PC-9 (cell line): ENCODE data around the gene PDHX. TPM values are rescaled to one million over a fixed set of nuclear protein-coding genes. Genes with fewer than 3 reads are reported as not detected.

Experiments used
- BruUV-seq: library from RNA; stranded (reverse); fragments of 400-500 nt; replicated peaks from 2 replicates; lab custom pipeline; 2021; lab: Mats Ljungman, UMichigan
- CTCF ChIA-PET: fragments of 300-600 bp; sonication (Branson Sonifier 250); formaldehyde crosslinking; loops from one replicate; lab custom pipeline; 2022; ENCODE audit warnings: antibody characterized with exemption; lab: Charles Lee
- POLR2A ChIA-PET: fragments of 300-600 bp; sonication (Branson Sonifier 250); formaldehyde crosslinking; loops from one replicate; lab custom pipeline; 2022; ENCODE audit warnings: antibody characterized with exemption; ENCODE audit not compliant: unreplicated experiment; lab: Charles Lee
- DNase-seq, 2 experiments: peaks; one replicate each; pipeline versions ENCODE4 v3.0.0 to v3.0.0-alpha.2; 2015 to 2022; ENCODE audit warnings: mixed read lengths in 1 of 2
- H2AFZ ChIP-seq: fragments of 200-600 bp; sonication (generic); 2 replicates; pipeline ENCODE4 v1.8.1; 2017; ENCODE audit warnings: antibody characterized with exemption
- H3F3A ChIP-seq: fragments of 200-600 bp; sonication (generic); 2 replicates; pipeline ENCODE4 v1.8.1; 2017; ENCODE audit warnings: antibody characterized with exemption, mild to moderate bottlenecking, low read depth; ENCODE audit not compliant: insufficient read depth
- H3K27ac ChIP-seq: fragments of 200-600 bp; sonication (generic); 2 replicates; pipeline ENCODE4 v1.6.1; 2016; ENCODE audit warnings: mixed run types
- H3K27me3 ChIP-seq: fragments of 200-600 bp; sonication (generic); 2 replicates; pipeline ENCODE4 v1.6.1; 2016; ENCODE audit warnings: low read depth, mixed run types; ENCODE audit not compliant: insufficient read depth
- H3K36me3 ChIP-seq: fragments of 200-600 bp; sonication (generic); 2 replicates; pipeline ENCODE4 v1.6.1; 2016; ENCODE audit warnings: low read depth, mixed run types
- H3K4me1 ChIP-seq: fragments of 200-600 bp; sonication (generic); replicated peaks from 2 replicates; pipeline ENCODE4 v1.6.1; 2016; ENCODE audit warnings: mixed run types; ENCODE audit not compliant: insufficient read depth
- H3K4me2 ChIP-seq: fragments of 200-600 bp; sonication (generic); 2 replicates; pipeline ENCODE4 v1.6.1; 2017; ENCODE audit warnings: mixed run types
- H3K4me3 ChIP-seq: fragments of 200-600 bp; sonication (generic); 2 replicates; pipeline ENCODE4 v1.6.1; 2016; ENCODE audit warnings: mixed run types
- H3K79me2 ChIP-seq: fragments of 200-600 bp; sonication (generic); 2 replicates; pipeline ENCODE4 v1.6.1; 2017; ENCODE audit warnings: low read depth, mixed run types
- H3K9me2 ChIP-seq: fragments of 200-600 bp; sonication (generic); 2 replicates; pipeline ENCODE4 v1.8.1; 2017; ENCODE audit warnings: mild to moderate bottlenecking; ENCODE audit not compliant: insufficient read depth
- H3K9me3 ChIP-seq: fragments of 200-600 bp; sonication (generic); 2 replicates; pipeline ENCODE4 v1.8.1; 2016; ENCODE audit warnings: low read depth; ENCODE audit not compliant: insufficient read depth
- H4K20me1 ChIP-seq: fragments of 200-600 bp; sonication (generic); 2 replicates; pipeline ENCODE4 v1.8.1; 2017; ENCODE audit not compliant: insufficient read depth
- CTCF ChIP-seq: fragments of 200-600 bp; sonication (generic); conservative IDR thresholded peaks from 2 replicates; pipeline ENCODE4 v1.6.1; 2017; ENCODE audit warnings: mixed run types, antibody characterized with exemption, mild to moderate bottlenecking, moderate library complexity
- EZH2 ChIP-seq: fragments of 200-600 bp; sonication (generic); IDR thresholded peaks from 2 replicates; pipeline ENCODE4 v1.8.0; 2017; ENCODE audit warnings: antibody characterized with exemption, low read depth
- intact Hi-C: fragments of 100-400 bp; cut with micrococcal nuclease; formaldehyde crosslinking; loops from one replicate; pipeline ENCODE4 v1.10.0; 2022; ENCODE audit not compliant: unreplicated experiment
- total RNA-seq: library from RNA; stranded (reverse); gene quantifications from 2 replicates; pipeline ENCODE4 v1.2.3, GENCODE V29; 2021

PDHX gene
- total RNA-seq, 1 experiment from 2014 or later = 47.0 TPM

- no peak overlapping the region for H2AFZ ChIP-seq
- H3K9me2 ChIP-seq = no peaks in the 10 kb centered on the region
- H3K4me3 ChIP-seq = no peak overlapping the region
- POLR2A ChIA-PET = interaction anchor here (0.7 kb wide), 2 partner anchors 11 to 28 kb away, joined by 3 to 4 read pairs; no protein-coding TSS in a partner anchor
- no peaks in the 10 kb centered on the region for H3K36me3 ChIP-seq
- H3K79me2 ChIP-seq = no peaks in the 10 kb centered on the region
- TF ChIP-seq CTCF (no peak), EZH2 (no peak)
- peak overlapping the region; percentile 2; the same call in 1 of the 2 replicates for H3K4me2 ChIP-seq
- BruUV-seq = no TSS peak
- intact Hi-C loops = no loop called here
- H3K9me3 ChIP-seq = no peaks in the 10 kb centered on the region
- DNase-seq = peak; percentile 22 to 81
- H3K4me1 ChIP-seq = peaks cover 76% of the 10 kb centered on the region
- peaks cover 40% of the 10 kb centered on the region; the same call in 1 of the 2 replicates for H3F3A ChIP-seq
- H3K27me3 ChIP-seq = no peaks in the 10 kb centered on the region
- H4K20me1 ChIP-seq = no peaks in the 10 kb centered on the region
- CTCF ChIA-PET = interaction anchor here (0.6 kb wide), 1 partner anchor 660 kb away, joined by 7 read pairs; no protein-coding TSS in a partner anchor
- H3K27ac ChIP-seq = peak overlapping the region; percentile 5
Measured at GRCh38 chr11:35035894-35036408, 119.5 kb downstream of the PDHX start.

GRCh38 chr11:35036639-35037038 lies 120.2 kb downstream of the PDHX start:
- Histone ChIP-seq H3F3A (peaks cover 39% of the 10 kb centered on the region; the same call in 1 of the 2 replicates), H3K4me2 (no peak overlapping the region), H3K9me3 (no peaks in the 10 kb centered on the region), H3K4me3 (no peak overlapping the region), H3K36me3 (no peaks in the 10 kb centered on the region), H2AFZ (no peak overlapping the region), H4K20me1 (no peaks in the 10 kb centered on the region), H3K79me2 (no peaks in the 10 kb centered on the region), H3K4me1 (peaks cover 76% of the 10 kb centered on the region), H3K9me2 (no peaks in the 10 kb centered on the region), H3K27ac (peak overlapping the region; percentile 5; the same call in 1 of the 2 replicates), H3K27me3 (no peaks in the 10 kb centered on the region)
- CTCF ChIA-PET = interaction anchor here (0.6 kb wide), 1 partner anchor 110 kb away, joined by 3 read pairs; no protein-coding TSS in a partner anchor
- TF ChIP-seq EZH2 (no peak), CTCF (no peak)
- POLR2A ChIA-PET = interaction anchor here (0.7 kb wide), 1 partner anchor 11 kb away, joined by 3 read pairs; no protein-coding TSS in a partner anchor
- no TSS peak for BruUV-seq
- no peak for DNase-seq
- intact Hi-C loops = no loop called here

- H2AFZ ChIP-seq = no peak overlapping the region
- no peaks in the 10 kb centered on the region for H3K9me2 ChIP-seq
- H3K4me2 ChIP-seq = no peak overlapping the region
- H3K27ac ChIP-seq = no peak overlapping the region
- no peaks in the 10 kb centered on the region for H3K27me3 ChIP-seq
- H3K4me3 ChIP-seq = no peak overlapping the region
- intact Hi-C loops = loop anchor here (1.0 kb wide), 1 partner anchor 79 kb away; no protein-coding TSS in a partner anchor
- H3K4me1 ChIP-seq = peaks cover 70% of the 10 kb centered on the region
- ChIA-PET CTCF (no interaction called here), POLR2A (no interaction called here)
- H3K79me2 ChIP-seq = no peaks in the 10 kb centered on the region
- BruUV-seq = no TSS peak
- peaks cover 43% of the 10 kb centered on the region; the same call in 1 of the 2 replicates for H3F3A ChIP-seq
- no peaks in the 10 kb centered on the region for H4K20me1 ChIP-seq
- H3K9me3 ChIP-seq = no peaks in the 10 kb centered on the region
- no peak for TF ChIP-seq CTCF
- no peak for TF ChIP-seq EZH2
- no peaks in the 10 kb centered on the region for H3K36me3 ChIP-seq
- DNase-seq = no peak
Measured at GRCh38 chr11:35038211-35038928, 122.0 kb downstream of the PDHX start.
